Measurements from ENCODE around the gene SNRK. TPM values are rescaled to one million over a fixed set of nuclear protein-coding genes. Genes with fewer than 3 reads are reported as not detected.

The SNRK gene
- total RNA-seq, 4 donors from 2014 or later: 42.9 to 64.0 (median 49.1) TPM

- no peaks in the 10 kb centered on the region for H3K27me3 ChIP-seq
- H3K4me3 ChIP-seq: no peak overlapping the region
- H3K27ac ChIP-seq: no peak overlapping the region
- 75 to 82% methylated on average over 2 of the region's 2 CpGs for WGBS, 2 donors (ENCODE audit: low coverage in 1 of 2)
- H3K36me3 ChIP-seq: peaks cover 8 to 100% of the 10 kb centered on the region in 2 donors
- peaks cover 0 to 28% (median 0%) of the 10 kb centered on the region in 3 donors for H3K9me3 ChIP-seq
- peaks cover 0 to 9% (median 0%) of the 10 kb centered on the region in 3 donors for H3K4me1 ChIP-seq
- no peak for ATAC-seq
- TF ChIP-seq, protein P1, sequence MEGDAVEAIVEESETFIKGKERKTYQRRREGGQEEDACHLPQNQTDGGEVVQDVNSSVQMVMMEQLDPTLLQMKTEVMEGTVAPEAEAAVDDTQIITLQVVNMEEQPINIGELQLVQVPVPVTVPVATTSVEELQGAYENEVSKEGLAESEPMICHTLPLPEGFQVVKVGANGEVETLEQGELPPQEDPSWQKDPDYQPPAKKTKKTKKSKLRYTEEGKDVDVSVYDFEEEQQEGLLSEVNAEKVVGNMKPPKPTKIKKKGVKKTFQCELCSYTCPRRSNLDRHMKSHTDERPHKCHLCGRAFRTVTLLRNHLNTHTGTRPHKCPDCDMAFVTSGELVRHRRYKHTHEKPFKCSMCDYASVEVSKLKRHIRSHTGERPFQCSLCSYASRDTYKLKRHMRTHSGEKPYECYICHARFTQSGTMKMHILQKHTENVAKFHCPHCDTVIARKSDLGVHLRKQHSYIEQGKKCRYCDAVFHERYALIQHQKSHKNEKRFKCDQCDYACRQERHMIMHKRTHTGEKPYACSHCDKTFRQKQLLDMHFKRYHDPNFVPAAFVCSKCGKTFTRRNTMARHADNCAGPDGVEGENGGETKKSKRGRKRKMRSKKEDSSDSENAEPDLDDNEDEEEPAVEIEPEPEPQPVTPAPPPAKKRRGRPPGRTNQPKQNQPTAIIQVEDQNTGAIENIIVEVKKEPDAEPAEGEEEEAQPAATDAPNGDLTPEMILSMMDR (IDR thresholded peaks at IDR 0.05): no peak
- TF ChIP-seq POLR2AphosphoS5 (IDR thresholded peaks at IDR 0.05): no peak
- TF ChIP-seq EP300 (IDR thresholded peaks at IDR 0.05): no peak
- TF ChIP-seq POLR2A (IDR thresholded peaks at IDR 0.05): no peak
These were observed 55.4 kb downstream of the SNRK start for GRCh38 chr3:43341788-43342187.

GRCh38 chr3:43343185-43343584 lies 56.8 kb downstream of the SNRK start:
- Histone ChIP-seq H3K27ac (no peak overlapping the region), H3K36me3 (peaks cover 8 to 100% of the 10 kb centered on the region in 2 donors), H3K4me1 (peaks cover 0 to 9% (median 0%) of the 10 kb centered on the region in 3 donors), H3K27me3 (no peaks in the 10 kb centered on the region), H3K4me3 (no peak overlapping the region), H3K9me3 (peaks cover 0 to 14% (median 0%) of the 10 kb centered on the region in 3 donors)
- WGBS, 2 donors (ENCODE audit: low coverage in 1 of 2): 67 to 77% methylated on average over 3 to 4 of the region's 4 CpGs
- ATAC-seq: no peak
- no peak for TF ChIP-seq POLR2AphosphoS5 (IDR thresholded peaks at IDR 0.05)
- TF ChIP-seq, protein P1 (IDR thresholded peaks at IDR 0.05): no peak
- TF ChIP-seq POLR2A (IDR thresholded peaks at IDR 0.05): no peak
- no peak for TF ChIP-seq EP300 (IDR thresholded peaks at IDR 0.05)

DNA sequence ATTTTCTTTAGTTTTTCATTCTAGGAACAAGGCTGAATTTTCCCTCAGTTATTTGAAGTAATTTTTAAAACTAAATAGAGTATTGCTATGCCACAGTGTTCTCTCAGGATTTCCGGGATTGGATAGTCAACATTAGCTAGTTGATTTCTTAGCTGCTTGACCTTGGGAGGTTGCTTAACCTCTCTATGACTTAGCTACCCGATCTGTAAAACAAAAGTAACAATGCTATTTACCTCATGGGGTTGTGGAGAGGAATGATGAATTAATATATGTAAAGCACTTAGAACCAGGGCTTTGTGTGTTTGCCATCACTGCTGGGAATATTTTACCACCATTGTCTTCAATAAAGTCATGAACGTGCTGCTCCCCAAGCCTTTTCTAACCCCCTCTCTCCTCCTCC lies 57.5 kb downstream of the SNRK start:
- Histone ChIP-seq H3K36me3 (peaks cover 8 to 100% of the 10 kb centered on the region in 2 donors), H3K27me3 (no peaks in the 10 kb centered on the region), H3K4me3 (no peak overlapping the region), H3K27ac (no peak overlapping the region), H3K9me3 (peaks cover 0 to 8% (median 0%) of the 10 kb centered on the region in 3 donors), H3K4me1 (peaks cover 0 to 9% (median 0%) of the 10 kb centered on the region in 3 donors)
- ATAC-seq: no peak
- TF ChIP-seq, protein P1 (IDR thresholded peaks at IDR 0.05): no peak
- no peak for TF ChIP-seq EP300 (IDR thresholded peaks at IDR 0.05)
- TF ChIP-seq POLR2A (IDR thresholded peaks at IDR 0.05): no peak
- no peak for TF ChIP-seq POLR2AphosphoS5 (IDR thresholded peaks at IDR 0.05)
- WGBS, 2 donors (ENCODE audit: low coverage in 1 of 2): 63 to 91% methylated on average over 3 of the region's 3 CpGs

DNA sequence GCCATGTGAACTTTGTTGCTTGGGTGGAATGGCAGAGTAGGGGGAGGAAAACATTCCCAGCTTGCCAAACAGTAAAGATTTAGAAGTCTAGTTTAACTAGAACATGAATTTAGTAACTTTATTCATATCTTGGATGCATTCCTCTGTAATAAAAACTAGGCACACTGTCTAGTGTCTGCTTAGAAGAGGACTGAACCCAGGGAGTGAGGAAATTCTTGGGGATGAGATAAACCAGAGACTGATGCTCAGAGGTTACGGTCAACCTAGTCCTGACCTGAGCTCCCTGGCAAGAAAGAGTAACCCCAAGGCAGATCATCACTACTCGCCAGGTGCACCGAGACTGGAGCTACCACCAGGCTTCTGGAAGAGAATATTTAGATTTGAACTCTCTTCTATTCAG lies 58.2 kb downstream of the SNRK start:
- peaks cover 10 to 100% of the 10 kb centered on the region in 2 donors for H3K36me3 ChIP-seq
- TF ChIP-seq POLR2A (IDR thresholded peaks at IDR 0.05) (no peak), POLR2AphosphoS5 (IDR thresholded peaks at IDR 0.05) (no peak), EP300 (IDR thresholded peaks at IDR 0.05) (no peak)
- TF ChIP-seq, protein P1 (IDR thresholded peaks at IDR 0.05): no peak
- 76% methylated on average over 2 of the region's 3 CpGs; no CpG with 5 or more reads in 1 of the 2 donors for WGBS, 2 donors (ENCODE audit: low coverage in 1 of 2)
- H3K27me3 ChIP-seq: no peaks in the 10 kb centered on the region
- peaks cover 0 to 1% (median 0%) of the 10 kb centered on the region in 3 donors for H3K9me3 ChIP-seq
- ATAC-seq: no peak
- H3K4me1 ChIP-seq: peaks cover 0 to 9% (median 0%) of the 10 kb centered on the region in 3 donors
- no peak overlapping the region for H3K27ac ChIP-seq
- H3K4me3 ChIP-seq: no peak overlapping the region

DNA sequence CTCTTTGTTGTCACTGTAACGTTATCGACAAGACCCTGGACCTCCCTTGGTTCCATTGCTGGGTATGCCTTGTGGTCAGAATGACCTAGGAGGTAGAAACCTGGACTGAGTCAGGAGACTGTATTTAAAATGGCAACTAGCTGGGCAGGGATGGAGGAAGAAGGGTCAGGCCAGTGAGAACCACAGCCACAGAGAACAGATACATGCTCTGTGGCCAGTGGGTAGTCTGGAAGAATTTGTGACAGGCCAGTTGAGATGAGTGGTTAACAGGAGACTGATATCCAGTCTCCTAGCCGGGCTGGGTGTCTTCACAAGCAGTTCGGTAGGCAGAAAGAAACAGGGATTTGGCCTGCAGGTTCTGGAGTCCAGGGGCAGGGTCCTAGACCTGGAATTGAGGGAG lies 58.9 kb downstream of the SNRK start:
- Histone ChIP-seq H3K27ac (peak overlapping the region in 1 of 4 donors; percentile 9), H3K9me3 (no peaks in the 10 kb centered on the region), H3K36me3 (peaks cover 11 to 100% of the 10 kb centered on the region in 2 donors), H3K27me3 (no peaks in the 10 kb centered on the region), H3K4me3 (no peak overlapping the region), H3K4me1 (peaks cover 0 to 9% (median 0%) of the 10 kb centered on the region in 3 donors)
- ATAC-seq: no peak
- 94 to 98% methylated on average over 4 of the region's 4 CpGs for WGBS, 2 donors (ENCODE audit: low coverage in 1 of 2)
- TF ChIP-seq POLR2A (IDR thresholded peaks at IDR 0.05) (no peak), EP300 (IDR thresholded peaks at IDR 0.05) (no peak), POLR2AphosphoS5 (IDR thresholded peaks at IDR 0.05) (no peak)
- TF ChIP-seq, protein P1 (IDR thresholded peaks at IDR 0.05): no peak

Data from gastroesophageal sphincter (tissue), 4 donors.